HepG2 (cell line): ENCODE results near the gene RBBP8NL. TPM values are rescaled to one million over a fixed set of nuclear protein-coding genes. Genes with fewer than 3 reads are reported as not detected.

Experiments
- ADNP ChIP-seq: sonication (generic); formaldehyde crosslinking; IDR thresholded peaks from 2 replicates; pipeline ENCODE4 v1.4.0; 2020; ENCODE audit warnings: missing genetic modification reagents
- ARID2 ChIP-seq: sonication (generic); formaldehyde crosslinking; IDR thresholded peaks from 2 replicates; pipeline ENCODE4 v1.8.1; 2022; ENCODE audit warnings: mild to moderate bottlenecking, missing genetic modification reagents, borderline replicate concordance
- ARNTL ChIP-seq: sonication (generic); formaldehyde crosslinking; IDR thresholded peaks from 2 replicates; pipeline ENCODE4 v1.4.0; 2020; ENCODE audit warnings: mild to moderate bottlenecking, missing genetic modification reagents
- BRD4 ChIP-seq: sonication (generic); formaldehyde crosslinking; IDR thresholded peaks from 2 replicates; pipeline ENCODE4 v1.4.0; 2020; ENCODE audit warnings: missing genetic modification reagents
- FOXA1 ChIP-seq, 2 experiments: fragments of 450-650 bp in 1 of 2; sonication (generic) in 1 of 2; formaldehyde crosslinking in 1 of 2; IDR thresholded peaks; 2 replicates each; pipeline versions ENCODE4 v1.4.0 to v1.6.1; 2016 to 2020; ENCODE audit warnings: missing genetic modification reagents in 1 of 2
- FOXJ3 ChIP-seq: sonication (generic); formaldehyde crosslinking; IDR thresholded peaks from 2 replicates; pipeline ENCODE4 v1.4.0; 2020; ENCODE audit warnings: missing genetic modification reagents, mild to moderate bottlenecking, borderline replicate concordance
- JUND ChIP-seq: sonication (generic); formaldehyde crosslinking; IDR thresholded peaks from 2 replicates; pipeline ENCODE4 v1.8.0; 2022; ENCODE audit warnings: mild to moderate bottlenecking, missing genetic modification reagents
- MEF2D ChIP-seq: sonication (generic); formaldehyde crosslinking; IDR thresholded peaks from 2 replicates; pipeline ENCODE4 v1.5.1; 2020; ENCODE audit warnings: mild to moderate bottlenecking, missing genetic modification reagents
- NCOA2 ChIP-seq: sonication (generic); formaldehyde crosslinking; IDR thresholded peaks from 2 replicates; pipeline ENCODE4 v1.8.0; 2022; ENCODE audit warnings: inconsistent platforms
- PAX8 ChIP-seq: sonication (generic); formaldehyde crosslinking; IDR thresholded peaks from 2 replicates; pipeline ENCODE4 v1.8.0; 2022; ENCODE audit warnings: mild to moderate bottlenecking, missing genetic modification reagents, borderline replicate concordance
- PRPF4 ChIP-seq: fragments of 200-400 bp; formaldehyde crosslinking; IDR thresholded peaks from 2 replicates; pipeline ENCODE4 v1.6.1; 2016; ENCODE audit warnings: low read length, low read depth; ENCODE audit not compliant: poor library complexity, severe bottlenecking
- SMAD3 ChIP-seq: sonication (generic); formaldehyde crosslinking; IDR thresholded peaks from 2 replicates; pipeline ENCODE4 v1.4.0; 2020; ENCODE audit warnings: missing genetic modification reagents
- STAT5B ChIP-seq: sonication (generic); formaldehyde crosslinking; IDR thresholded peaks from 2 replicates; pipeline ENCODE4 v1.4.0; 2020; ENCODE audit warnings: missing genetic modification reagents
- YEATS4 ChIP-seq: sonication (generic); formaldehyde crosslinking; IDR thresholded peaks from 2 replicates; pipeline ENCODE4 v1.4.0; 2020; ENCODE audit warnings: missing genetic modification reagents, borderline replicate concordance
- ZNF10 ChIP-seq: sonication (generic); formaldehyde crosslinking; IDR thresholded peaks from 2 replicates; pipeline ENCODE4 v1.4.0; 2020; ENCODE audit warnings: mild to moderate bottlenecking, low read depth, missing genetic modification reagents, borderline replicate concordance
- ZNF841 ChIP-seq: sonication (generic); formaldehyde crosslinking; IDR thresholded peaks from 2 replicates; pipeline ENCODE4 v1.8.1; 2023; ENCODE audit warnings: missing genetic modification reagents, borderline replicate concordance
- ZNF883 ChIP-seq: sonication (generic); formaldehyde crosslinking; IDR thresholded peaks from 2 replicates; pipeline ENCODE4 v1.5.1; 2020; ENCODE audit warnings: mild to moderate bottlenecking, missing genetic modification reagents; ENCODE audit errors: not compliant biosample characterization
- polyA plus RNA-seq, 8 experiments: library from polyadenylated mRNA; depleted of rRNA in 3 of 8; stranded (reverse) in 7 of 8; unstranded in 1 of 8; fragments of >200 nt; fragmentation: Illumina TruSeq in 4 of 8; extraction: Trizol in 4 of 8; gene quantifications; 2 replicates each; pipeline versions ENCODE4 v1.2.1 to v1.2.3, GENCODE V29; 2011 to 2016; ENCODE audit warnings: low read depth in 4 of 8, missing spikeins in 1 of 8, mixed read lengths in 1 of 8; ENCODE audit not compliant: insufficient read depth in 1 of 8
- total RNA-seq, 5 experiments: library from RNA; depleted of rRNA; stranded (reverse); fragments of >200 nt; fragmentation: Illumina TruSeq; extraction: Trizol; gene quantifications; 2 replicates each; pipeline ENCODE4 v1.2.3, GENCODE V29; 2016; ENCODE audit warnings: low read depth in 1 of 5
- TF ChIP-seq, protein P1 (sequence below): sonication (generic); formaldehyde crosslinking; conservative IDR thresholded peaks from 2 replicates; pipeline ENCODE4 v1.5.0; 2020; ENCODE audit warnings: missing genetic modification reagents
- TF ChIP-seq, protein P2 (sequence below): fragments of 450-650 bp; IDR thresholded peaks from 2 replicates; pipeline ENCODE4 v1.6.1; 2017; ENCODE audit warnings: mild to moderate bottlenecking
- TF ChIP-seq, protein P3 (sequence below): sonication (generic); formaldehyde crosslinking; IDR thresholded peaks from 2 replicates; pipeline ENCODE4 v1.4.0; 2020; ENCODE audit warnings: missing genetic modification reagents
- TF ChIP-seq, protein P4 (sequence below): conservative IDR thresholded peaks from 2 replicates; pipeline ENCODE4 v1.6.1; 2018; ENCODE audit warnings: missing genetic modification reagents
- TF ChIP-seq, protein P5 (sequence below): sonication (generic); formaldehyde crosslinking; IDR thresholded peaks from 2 replicates; pipeline ENCODE4 v1.8.1; 2023; ENCODE audit warnings: mild to moderate bottlenecking, missing genetic modification reagents

Gene RBBP8NL
- total and polyA plus RNA-seq, 2 of the 13 experiments (the other 11 are each of a cell fraction or from before 2014, with no cell fraction given), result 0.69 to 0.86 TPM

DNA sequence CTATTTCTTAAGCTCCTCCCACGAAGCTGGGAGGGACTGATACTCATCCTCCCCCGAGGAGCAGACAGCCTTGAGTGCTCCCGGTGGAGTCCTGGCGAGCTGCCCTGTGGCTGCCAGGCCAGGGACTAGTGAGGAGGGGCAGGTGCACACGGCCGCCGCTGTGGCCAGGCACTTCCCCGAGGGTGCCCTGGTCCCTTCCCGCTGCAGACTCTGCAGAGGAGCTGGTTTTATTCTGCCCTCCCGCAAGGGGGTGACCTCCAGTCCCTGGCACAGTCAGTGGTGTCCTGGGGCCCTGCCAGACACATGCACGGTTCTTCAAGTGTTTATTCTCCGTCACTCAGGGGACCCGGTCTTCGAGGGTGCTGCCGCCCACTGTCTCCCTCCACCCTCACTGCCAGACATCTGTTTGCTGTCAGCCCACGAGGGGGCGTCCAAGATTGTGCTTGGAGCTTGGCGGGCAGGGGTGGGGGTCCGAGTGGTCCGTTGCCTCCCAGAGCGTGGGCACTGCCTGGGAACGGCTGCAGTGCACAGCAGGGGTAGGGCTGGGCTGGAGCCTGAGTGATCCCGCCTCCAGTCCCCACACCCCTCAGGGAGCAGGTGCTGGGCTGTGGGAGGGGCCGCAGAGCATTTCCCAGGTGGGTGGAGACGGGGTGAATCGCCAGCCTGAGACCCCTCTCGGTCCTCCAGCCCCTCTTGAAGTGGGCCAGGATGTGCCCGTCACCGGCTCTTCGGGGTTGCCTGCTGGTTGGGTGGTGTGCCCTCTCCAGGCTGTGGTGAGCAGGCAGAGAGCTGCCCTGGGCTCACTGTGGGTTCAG is 17.2 kb downstream of the RBBP8NL start (continued):
- TF ChIP-seq BRD4, result no peak
- TF ChIP-seq, protein P1, sequence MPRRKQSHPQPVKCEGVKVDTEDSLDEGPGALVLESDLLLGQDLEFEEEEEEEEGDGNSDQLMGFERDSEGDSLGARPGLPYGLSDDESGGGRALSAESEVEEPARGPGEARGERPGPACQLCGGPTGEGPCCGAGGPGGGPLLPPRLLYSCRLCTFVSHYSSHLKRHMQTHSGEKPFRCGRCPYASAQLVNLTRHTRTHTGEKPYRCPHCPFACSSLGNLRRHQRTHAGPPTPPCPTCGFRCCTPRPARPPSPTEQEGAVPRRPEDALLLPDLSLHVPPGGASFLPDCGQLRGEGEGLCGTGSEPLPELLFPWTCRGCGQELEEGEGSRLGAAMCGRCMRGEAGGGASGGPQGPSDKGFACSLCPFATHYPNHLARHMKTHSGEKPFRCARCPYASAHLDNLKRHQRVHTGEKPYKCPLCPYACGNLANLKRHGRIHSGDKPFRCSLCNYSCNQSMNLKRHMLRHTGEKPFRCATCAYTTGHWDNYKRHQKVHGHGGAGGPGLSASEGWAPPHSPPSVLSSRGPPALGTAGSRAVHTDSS (CRISPR knock-in tag), result no peak
- 0 out of 2 replicates have a peak, but pooled peaks have one; percentile 5 for TF ChIP-seq STAT5B (CRISPR knock-in tag)
- 0 out of 2 replicates have a peak, but pooled peaks have one; percentile 36 for TF ChIP-seq MEF2D (CRISPR knock-in tag)
- TF ChIP-seq, protein P2, sequence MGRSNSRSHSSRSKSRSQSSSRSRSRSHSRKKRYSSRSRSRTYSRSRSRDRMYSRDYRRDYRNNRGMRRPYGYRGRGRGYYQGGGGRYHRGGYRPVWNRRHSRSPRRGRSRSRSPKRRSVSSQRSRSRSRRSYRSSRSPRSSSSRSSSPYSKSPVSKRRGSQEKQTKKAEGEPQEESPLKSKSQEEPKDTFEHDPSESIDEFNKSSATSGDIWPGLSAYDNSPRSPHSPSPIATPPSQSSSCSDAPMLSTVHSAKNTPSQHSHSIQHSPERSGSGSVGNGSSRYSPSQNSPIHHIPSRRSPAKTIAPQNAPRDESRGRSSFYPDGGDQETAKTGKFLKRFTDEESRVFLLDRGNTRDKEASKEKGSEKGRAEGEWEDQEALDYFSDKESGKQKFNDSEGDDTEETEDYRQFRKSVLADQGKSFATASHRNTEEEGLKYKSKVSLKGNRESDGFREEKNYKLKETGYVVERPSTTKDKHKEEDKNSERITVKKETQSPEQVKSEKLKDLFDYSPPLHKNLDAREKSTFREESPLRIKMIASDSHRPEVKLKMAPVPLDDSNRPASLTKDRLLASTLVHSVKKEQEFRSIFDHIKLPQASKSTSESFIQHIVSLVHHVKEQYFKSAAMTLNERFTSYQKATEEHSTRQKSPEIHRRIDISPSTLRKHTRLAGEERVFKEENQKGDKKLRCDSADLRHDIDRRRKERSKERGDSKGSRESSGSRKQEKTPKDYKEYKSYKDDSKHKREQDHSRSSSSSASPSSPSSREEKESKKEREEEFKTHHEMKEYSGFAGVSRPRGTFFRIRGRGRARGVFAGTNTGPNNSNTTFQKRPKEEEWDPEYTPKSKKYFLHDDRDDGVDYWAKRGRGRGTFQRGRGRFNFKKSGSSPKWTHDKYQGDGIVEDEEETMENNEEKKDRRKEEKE, result no peak
- 0 out of 2 replicates have a peak, but pooled peaks have one; percentile 52 for TF ChIP-seq PAX8 (CRISPR knock-in tag)
- 0 out of 2 replicates have a peak, but pooled peaks have one; percentile 20 for TF ChIP-seq ARNTL (CRISPR knock-in tag)
- TF ChIP-seq ZNF841 (CRISPR knock-in tag), result no peak
- TF ChIP-seq, protein P3, sequence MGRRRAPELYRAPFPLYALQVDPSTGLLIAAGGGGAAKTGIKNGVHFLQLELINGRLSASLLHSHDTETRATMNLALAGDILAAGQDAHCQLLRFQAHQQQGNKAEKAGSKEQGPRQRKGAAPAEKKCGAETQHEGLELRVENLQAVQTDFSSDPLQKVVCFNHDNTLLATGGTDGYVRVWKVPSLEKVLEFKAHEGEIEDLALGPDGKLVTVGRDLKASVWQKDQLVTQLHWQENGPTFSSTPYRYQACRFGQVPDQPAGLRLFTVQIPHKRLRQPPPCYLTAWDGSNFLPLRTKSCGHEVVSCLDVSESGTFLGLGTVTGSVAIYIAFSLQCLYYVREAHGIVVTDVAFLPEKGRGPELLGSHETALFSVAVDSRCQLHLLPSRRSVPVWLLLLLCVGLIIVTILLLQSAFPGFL (CRISPR knock-in tag), result no peak
- TF ChIP-seq, protein P4, sequence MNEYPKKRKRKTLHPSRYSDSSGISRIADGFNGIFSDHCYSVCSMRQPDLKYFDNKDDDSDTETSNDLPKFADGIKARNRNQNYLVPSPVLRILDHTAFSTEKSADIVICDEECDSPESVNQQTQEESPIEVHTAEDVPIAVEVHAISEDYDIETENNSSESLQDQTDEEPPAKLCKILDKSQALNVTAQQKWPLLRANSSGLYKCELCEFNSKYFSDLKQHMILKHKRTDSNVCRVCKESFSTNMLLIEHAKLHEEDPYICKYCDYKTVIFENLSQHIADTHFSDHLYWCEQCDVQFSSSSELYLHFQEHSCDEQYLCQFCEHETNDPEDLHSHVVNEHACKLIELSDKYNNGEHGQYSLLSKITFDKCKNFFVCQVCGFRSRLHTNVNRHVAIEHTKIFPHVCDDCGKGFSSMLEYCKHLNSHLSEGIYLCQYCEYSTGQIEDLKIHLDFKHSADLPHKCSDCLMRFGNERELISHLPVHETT (CRISPR knock-in tag), result no peak
- no peak for TF ChIP-seq ZNF883 (CRISPR knock-in tag)
- TF ChIP-seq YEATS4, result no peak
- no peak for TF ChIP-seq FOXA1 (IDR thresholded peaks at IDR 0.05)
- TF ChIP-seq FOXA1 (CRISPR knock-in tag; IDR thresholded peaks at IDR 0.05), result no peak
- TF ChIP-seq PRPF4, result no peak
- no peak for TF ChIP-seq ARID2
- TF ChIP-seq NCOA2 (CRISPR knock-in tag), result no peak
- TF ChIP-seq ZNF10 (CRISPR knock-in tag), result no peak
- no peak for TF ChIP-seq SMAD3
- no peak for TF ChIP-seq ADNP
- TF ChIP-seq, protein P5, sequence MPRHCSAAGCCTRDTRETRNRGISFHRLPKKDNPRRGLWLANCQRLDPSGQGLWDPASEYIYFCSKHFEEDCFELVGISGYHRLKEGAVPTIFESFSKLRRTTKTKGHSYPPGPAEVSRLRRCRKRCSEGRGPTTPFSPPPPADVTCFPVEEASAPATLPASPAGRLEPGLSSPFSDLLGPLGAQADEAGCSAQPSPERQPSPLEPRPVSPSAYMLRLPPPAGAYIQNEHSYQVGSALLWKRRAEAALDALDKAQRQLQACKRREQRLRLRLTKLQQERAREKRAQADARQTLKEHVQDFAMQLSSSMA (CRISPR knock-in tag), result no peak
- no peak for TF ChIP-seq JUND (CRISPR knock-in tag)
- no peak for TF ChIP-seq FOXJ3
